Upper lobe of left lung (tissue), 4 donors: ENCODE results near the gene TRIP10.

ENCODE experiments used
- CTCF ChIP-seq, 6 experiments: fragments of 450-650 bp in 4 of 6; fragments of 200-600 bp in 2 of 6; sonication (generic) in 2 of 6; IDR thresholded peaks; one replicate each; pipeline ENCODE4 v1.5.1; 2016 to 2019; ENCODE audit warnings: antibody characterized with exemption in 6 of 6
- EP300 ChIP-seq, 4 donors: sonication (generic); formaldehyde crosslinking; IDR thresholded peaks; one replicate each; pipeline ENCODE4 v1.5.1; 2017; ENCODE audit warnings: antibody characterized with exemption in 4 of 4, control low read depth in 2 of 4
- POLR2A ChIP-seq, 4 donors: fragments of 450-650 bp; IDR thresholded peaks; one replicate each; pipeline ENCODE4 v1.5.1; 2016 to 2017; ENCODE audit warnings: antibody characterized with exemption in 4 of 4, mild to moderate bottlenecking in 2 of 4

GRCh38 chr19:6723108-6723618, 16.3 kb upstream of the TRIP10 start:
- no peak for TF ChIP-seq CTCF (IDR thresholded peaks at IDR 0.05)
- TF ChIP-seq EP300 (IDR thresholded peaks at IDR 0.05): peak in 2 of 4 donors; percentile 56 to 58
- TF ChIP-seq POLR2A (IDR thresholded peaks at IDR 0.05): no peak
